ENCODE results near the gene STS. TPM values are rescaled to one million over a fixed set of nuclear protein-coding genes. Genes with fewer than 3 reads are reported as not detected.

Gene STS
- total and polyA plus RNA-seq, 2 of the 4 experiments (the other 2 are of a cell fraction): 2.6 to 3.4 TPM

- ATAC-seq (ENCODE audit: low read depth) (no peak), DNase-seq (no peak)
- Histone ChIP-seq H2AK5ac (ENCODE audit: low read depth, low read length) (no peak overlapping the region), H2BK120ac (ENCODE audit: low read depth, low read length) (no peak overlapping the region), H3K9ac (ENCODE audit: low read depth, low read length) (no peak overlapping the region), H2BK5ac (ENCODE audit: low read depth, low read length, poor library complexity, severe bottlenecking) (no peak overlapping the region), H3K56ac (ENCODE audit: extremely low read depth, insufficient read depth, low read length) (no peak overlapping the region), H3K4ac (ENCODE audit: low read depth, low read length) (no peak overlapping the region), H3K27me3 (ENCODE audit: control insufficient read depth, insufficient read depth, low read length) (no peaks in the 10 kb centered on the region), H4K20me1 (ENCODE audit: insufficient read depth, low read length) (no peaks in the 10 kb centered on the region), H3K23ac (ENCODE audit: low read depth, low read length) (no peak overlapping the region), H3K36me3 (ENCODE audit: control insufficient read depth, insufficient read depth, low read length) (no peaks in the 10 kb centered on the region), H3K4me2 (ENCODE audit: low read depth, low read length) (no peak overlapping the region), H3K4me3 (ENCODE audit: insufficient read depth, low read depth, low read length) (no peak overlapping the region), H4K8ac (ENCODE audit: low read depth in 2 of 2, low read length in 2 of 2) (no peak overlapping the region), H2AFZ (replicated peaks; ENCODE audit: low read length, poor library complexity) (no peak overlapping the region), H3K27ac (ENCODE audit: insufficient read depth, low read length) (no peak overlapping the region), H3K9me3 (ENCODE audit: control insufficient read depth, insufficient read depth, low read length) (no peaks in the 10 kb centered on the region), H3K4me1 (ENCODE audit: control insufficient read depth, insufficient read depth, low read length) (no peaks in the 10 kb centered on the region), H4K91ac (ENCODE audit: insufficient read depth, low read depth, low read length) (no peak overlapping the region), H2AK9ac (replicated peaks; ENCODE audit: low read depth, low read length, poor library complexity) (no peak overlapping the region), H3K18ac (ENCODE audit: low read depth, low read length) (no peak overlapping the region), H3K79me1 (ENCODE audit: low read depth in 1 of 2, low read length in 2 of 2) (no peaks in the 10 kb centered on the region), H4K5ac (ENCODE audit: low read depth, low read length) (no peak overlapping the region), H3K9me1 (ENCODE audit: insufficient read depth, low read length) (no peaks in the 10 kb centered on the region), H2BK15ac (ENCODE audit: low read depth, low read length) (no peak overlapping the region), H3K14ac (replicated peaks; ENCODE audit: low read depth, low read length) (no peak overlapping the region), H2BK20ac (ENCODE audit: low read depth, low read length) (no peak overlapping the region)
- intact Hi-C loops (cut with micrococcal nuclease): no loop called here
- POLR2A ChIA-PET (ENCODE audit: unreplicated experiment): no interaction called here
- no TSS peak for BruUV-seq (replicated peaks)
- in situ Hi-C loops (cut with MboI; ENCODE audit: low sequenced_read_pairs): no loop called here
- no CpG with 5 or more reads among the region's 3 CpGs for WGBS, 2 experiments (ENCODE audit: extremely low coverage in 2 of 2, insufficient read length in 1 of 2)
- dilution Hi-C loops (cut with HindIII; ENCODE audit: low sequenced_read_pairs, unreplicated experiment): no loop called here
- CTCF ChIA-PET: no interaction called here
- TF ChIP-seq, protein P1, sequence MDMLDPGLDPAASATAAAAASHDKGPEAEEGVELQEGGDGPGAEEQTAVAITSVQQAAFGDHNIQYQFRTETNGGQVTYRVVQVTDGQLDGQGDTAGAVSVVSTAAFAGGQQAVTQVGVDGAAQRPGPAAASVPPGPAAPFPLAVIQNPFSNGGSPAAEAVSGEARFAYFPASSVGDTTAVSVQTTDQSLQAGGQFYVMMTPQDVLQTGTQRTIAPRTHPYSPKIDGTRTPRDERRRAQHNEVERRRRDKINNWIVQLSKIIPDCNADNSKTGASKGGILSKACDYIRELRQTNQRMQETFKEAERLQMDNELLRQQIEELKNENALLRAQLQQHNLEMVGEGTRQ (IDR thresholded peaks at IDR 0.05; ENCODE audit: low read depth, low read length): no peak
- TF ChIP-seq RFX5 (IDR thresholded peaks at IDR 0.05; ENCODE audit: low read depth, low read length) (no peak), CEBPB (IDR thresholded peaks at IDR 0.05; ENCODE audit: low read depth, low read length) (no peak), NFE2L2 (IDR thresholded peaks at IDR 0.05; ENCODE audit: low read depth, low read length) (no peak), SMC3 (IDR thresholded peaks at IDR 0.05; ENCODE audit: low read depth, low read length) (no peak), RCOR1 (IDR thresholded peaks at IDR 0.05; ENCODE audit: insufficient replicate concordance, low read length) (no peak), MAFK (IDR thresholded peaks at IDR 0.05; ENCODE audit: low read depth, low read length) (no peak), MXI1 (IDR thresholded peaks at IDR 0.05; ENCODE audit: borderline replicate concordance, low read depth, low read length) (no peak), CHD1 (IDR thresholded peaks at IDR 0.05; ENCODE audit: low read depth, low read length) (no peak), POLR2A (IDR thresholded peaks at IDR 0.05; ENCODE audit: low read depth, low read length) (no peak), FOS (IDR thresholded peaks at IDR 0.05; ENCODE audit: low read depth, low read length) (no peak), MAZ (IDR thresholded peaks at IDR 0.05; ENCODE audit: borderline replicate concordance, low read depth, low read length) (no peak), BHLHE40 (IDR thresholded peaks at IDR 0.05; ENCODE audit: low read depth, low read length) (no peak), RAD21 (IDR thresholded peaks at IDR 0.05; ENCODE audit: low read length) (no peak)
- TF ChIP-seq, protein P2, sequence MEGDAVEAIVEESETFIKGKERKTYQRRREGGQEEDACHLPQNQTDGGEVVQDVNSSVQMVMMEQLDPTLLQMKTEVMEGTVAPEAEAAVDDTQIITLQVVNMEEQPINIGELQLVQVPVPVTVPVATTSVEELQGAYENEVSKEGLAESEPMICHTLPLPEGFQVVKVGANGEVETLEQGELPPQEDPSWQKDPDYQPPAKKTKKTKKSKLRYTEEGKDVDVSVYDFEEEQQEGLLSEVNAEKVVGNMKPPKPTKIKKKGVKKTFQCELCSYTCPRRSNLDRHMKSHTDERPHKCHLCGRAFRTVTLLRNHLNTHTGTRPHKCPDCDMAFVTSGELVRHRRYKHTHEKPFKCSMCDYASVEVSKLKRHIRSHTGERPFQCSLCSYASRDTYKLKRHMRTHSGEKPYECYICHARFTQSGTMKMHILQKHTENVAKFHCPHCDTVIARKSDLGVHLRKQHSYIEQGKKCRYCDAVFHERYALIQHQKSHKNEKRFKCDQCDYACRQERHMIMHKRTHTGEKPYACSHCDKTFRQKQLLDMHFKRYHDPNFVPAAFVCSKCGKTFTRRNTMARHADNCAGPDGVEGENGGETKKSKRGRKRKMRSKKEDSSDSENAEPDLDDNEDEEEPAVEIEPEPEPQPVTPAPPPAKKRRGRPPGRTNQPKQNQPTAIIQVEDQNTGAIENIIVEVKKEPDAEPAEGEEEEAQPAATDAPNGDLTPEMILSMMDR (conservative IDR thresholded peaks at IDR 0.05; ENCODE audit: low read depth, low read length): no peak
- TF ChIP-seq, protein P3, sequence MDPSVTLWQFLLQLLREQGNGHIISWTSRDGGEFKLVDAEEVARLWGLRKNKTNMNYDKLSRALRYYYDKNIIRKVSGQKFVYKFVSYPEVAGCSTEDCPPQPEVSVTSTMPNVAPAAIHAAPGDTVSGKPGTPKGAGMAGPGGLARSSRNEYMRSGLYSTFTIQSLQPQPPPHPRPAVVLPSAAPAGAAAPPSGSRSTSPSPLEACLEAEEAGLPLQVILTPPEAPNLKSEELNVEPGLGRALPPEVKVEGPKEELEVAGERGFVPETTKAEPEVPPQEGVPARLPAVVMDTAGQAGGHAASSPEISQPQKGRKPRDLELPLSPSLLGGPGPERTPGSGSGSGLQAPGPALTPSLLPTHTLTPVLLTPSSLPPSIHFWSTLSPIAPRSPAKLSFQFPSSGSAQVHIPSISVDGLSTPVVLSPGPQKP (IDR thresholded peaks at IDR 0.05; ENCODE audit: borderline replicate concordance, low read depth, low read length): no peak
Observed at GRCh38 chrX:7169627-7170026, 22.1 kb downstream of the STS start.

All from IMR-90 (cell line).